Measurements from ENCODE around the gene TTC29. TPM values are rescaled to one million over a fixed set of nuclear protein-coding genes. Genes with fewer than 3 reads are reported as not detected.
A peak's percentile ranks its signal among the peaks of the same experiment; 100 is the strongest.

TTC29 gene
- total RNA-seq, 6 experiments from 2014 or later: 0.12 TPM; not detected in 5

GRCh38 chr4:146930673-146931072 is 15.0 kb downstream of the TTC29 start:
- DNase-seq: no peak
- Mint-ChIP-seq H3K27ac (no peak overlapping the region), H3K4me3 (no peak overlapping the region), H3K9me3 (no peaks in the 10 kb centered on the region), H3K27me3 (ENCODE audit: insufficient read depth) (peaks cover 7% of the 10 kb centered on the region), H3K4me1 (ENCODE audit: low read depth) (peaks cover 10% of the 10 kb centered on the region), H3K36me3 (ENCODE audit: low read depth) (no peaks in the 10 kb centered on the region)
- no peak for TF ChIP-seq CTCF (IDR thresholded peaks at IDR 0.05)

- TF ChIP-seq CTCF (IDR thresholded peaks at IDR 0.05): no peak
- Mint-ChIP-seq H3K4me1 (ENCODE audit: low read depth) (peaks cover 10% of the 10 kb centered on the region), H3K36me3 (ENCODE audit: low read depth) (no peaks in the 10 kb centered on the region), H3K27me3 (ENCODE audit: insufficient read depth) (peaks cover 2% of the 10 kb centered on the region; the same call in 1 of the 2 replicates), H3K9me3 (no peaks in the 10 kb centered on the region), H3K27ac (no peak overlapping the region), H3K4me3 (no peak overlapping the region)
- no peak for DNase-seq
Observed at GRCh38 chr4:146927695-146928094, 18.0 kb downstream of the TTC29 start.

- H3K36me3 Mint-ChIP-seq (ENCODE audit: low read depth): no peaks in the 10 kb centered on the region
- H3K4me3 Mint-ChIP-seq: no peak overlapping the region
- no peak overlapping the region for H3K27ac Mint-ChIP-seq
- no peaks in the 10 kb centered on the region for H3K9me3 Mint-ChIP-seq
- H3K27me3 Mint-ChIP-seq (ENCODE audit: insufficient read depth): peaks cover 2% of the 10 kb centered on the region
- peak; percentile 91 for TF ChIP-seq CTCF (IDR thresholded peaks at IDR 0.05)
- H3K4me1 Mint-ChIP-seq (ENCODE audit: low read depth): no peaks in the 10 kb centered on the region
- DNase-seq: peak; percentile 23
Observed at GRCh38 chr4:146916479-146917076, 29.1 kb downstream of the TTC29 start.

GRCh38 chr4:146915132-146915531 is 30.5 kb downstream of the TTC29 start:
- H3K9me3 Mint-ChIP-seq: no peaks in the 10 kb centered on the region
- TF ChIP-seq CTCF (IDR thresholded peaks at IDR 0.05): no peak
- H3K4me3 Mint-ChIP-seq: no peak overlapping the region
- H3K27ac Mint-ChIP-seq: no peak overlapping the region
- H3K36me3 Mint-ChIP-seq (ENCODE audit: low read depth): no peaks in the 10 kb centered on the region
- DNase-seq: no peak
- H3K4me1 Mint-ChIP-seq (ENCODE audit: low read depth): no peaks in the 10 kb centered on the region
- H3K27me3 Mint-ChIP-seq (ENCODE audit: insufficient read depth): peaks cover 2% of the 10 kb centered on the region

- DNase-seq: no peak
- no peaks in the 10 kb centered on the region for H3K36me3 Mint-ChIP-seq (ENCODE audit: low read depth)
- no peak overlapping the region for H3K27ac Mint-ChIP-seq
- no peaks in the 10 kb centered on the region for H3K4me1 Mint-ChIP-seq (ENCODE audit: low read depth)
- TF ChIP-seq CTCF (IDR thresholded peaks at IDR 0.05): no peak
- H3K27me3 Mint-ChIP-seq (ENCODE audit: insufficient read depth): peaks cover 8% of the 10 kb centered on the region
- no peak overlapping the region for H3K4me3 Mint-ChIP-seq
- H3K9me3 Mint-ChIP-seq: no peaks in the 10 kb centered on the region
Observed at GRCh38 chr4:146900295-146900694, 45.4 kb downstream of the TTC29 start.

All from HFFc6 (cell line).